GM18873 (cell line): ENCODE data around the gene ITGB5.

Source experiments
- ATAC-seq: cut with Tn5 transposase; IDR thresholded peaks from one replicate; pipeline ENCODE4 v1.9.1; 2021; ENCODE audit warnings: mild to moderate bottlenecking, moderate library complexity, moderate number of reproducible peaks; ENCODE audit not compliant: unreplicated experiment, low FRiP score

Gene ITGB5

DNA sequence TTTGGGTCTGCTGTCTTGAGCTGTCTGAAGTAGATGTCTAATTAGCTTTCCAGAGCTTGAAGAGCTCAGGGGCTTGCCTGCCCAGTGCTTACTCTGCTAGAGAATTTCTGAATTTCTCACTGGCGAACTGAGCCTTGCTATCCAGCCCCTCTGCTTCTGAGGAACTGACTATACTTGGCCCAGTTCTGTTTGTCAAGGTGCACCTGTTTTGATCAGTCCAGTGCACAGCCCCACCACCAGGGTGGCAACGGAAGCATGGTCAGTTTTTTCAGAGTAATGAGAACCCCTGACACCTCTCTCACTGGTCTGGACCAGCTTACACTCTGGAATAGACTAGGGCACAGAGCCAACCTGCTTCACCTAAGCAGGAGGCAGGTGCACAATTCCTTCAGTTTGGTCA lies 25.2 kb downstream of the ITGB5 start:
- ATAC-seq: no peak

GRCh38 chr3:124861041-124861440 lies 26.1 kb downstream of the ITGB5 start:
- no peak for ATAC-seq

DNA sequence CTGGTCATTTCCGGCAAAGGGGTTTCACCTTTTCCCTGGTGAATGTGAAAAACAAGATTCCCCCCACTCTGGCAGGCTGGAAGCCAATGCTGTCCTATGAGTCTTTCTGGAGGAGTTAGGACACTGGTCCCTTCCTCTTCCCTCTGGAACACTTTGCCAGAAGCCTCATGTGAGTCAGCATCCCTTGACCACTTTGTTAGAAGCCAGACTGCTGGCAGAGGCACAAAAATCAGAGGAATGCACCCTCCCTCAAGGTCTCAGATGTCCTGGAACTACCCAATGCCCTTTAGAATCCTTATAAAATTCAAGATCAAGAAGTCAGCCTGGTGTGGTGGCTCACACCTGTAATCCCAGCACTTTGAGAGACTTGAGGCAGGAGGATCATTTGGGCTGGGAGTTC lies 26.6 kb downstream of the ITGB5 start:
- no peak for ATAC-seq

GRCh38 chr3:124859025-124859424 lies 28.1 kb downstream of the ITGB5 start:
- no peak for ATAC-seq

- ATAC-seq: no peak
Observed at GRCh38 chr3:124858275-124858674, 28.9 kb downstream of the ITGB5 start.

GRCh38 chr3:124856677-124857076 lies 30.5 kb downstream of the ITGB5 start:
- no peak for ATAC-seq

- ATAC-seq: no peak
Observed at GRCh38 chr3:124854009-124854408, 33.2 kb downstream of the ITGB5 start.

DNA sequence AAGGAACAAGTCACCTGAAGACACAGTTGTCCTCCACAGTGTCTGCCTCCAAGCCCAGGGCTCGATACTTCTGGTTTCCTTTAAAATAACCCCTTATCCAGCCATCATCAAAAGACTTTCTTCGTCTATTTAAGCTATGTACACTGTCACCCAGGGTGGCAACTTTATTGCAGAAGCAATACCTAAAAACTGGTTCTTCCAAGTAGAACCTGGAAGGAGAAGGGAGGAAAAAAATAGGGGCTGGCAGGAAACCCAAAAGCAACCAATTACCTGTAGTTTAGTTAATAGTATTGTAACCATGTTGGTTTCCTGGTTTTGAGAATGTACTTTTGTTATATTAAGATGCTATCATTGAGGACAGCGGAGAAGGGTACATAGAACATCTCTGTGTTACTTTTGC lies 33.7 kb downstream of the ITGB5 start:
- no peak for ATAC-seq

DNA sequence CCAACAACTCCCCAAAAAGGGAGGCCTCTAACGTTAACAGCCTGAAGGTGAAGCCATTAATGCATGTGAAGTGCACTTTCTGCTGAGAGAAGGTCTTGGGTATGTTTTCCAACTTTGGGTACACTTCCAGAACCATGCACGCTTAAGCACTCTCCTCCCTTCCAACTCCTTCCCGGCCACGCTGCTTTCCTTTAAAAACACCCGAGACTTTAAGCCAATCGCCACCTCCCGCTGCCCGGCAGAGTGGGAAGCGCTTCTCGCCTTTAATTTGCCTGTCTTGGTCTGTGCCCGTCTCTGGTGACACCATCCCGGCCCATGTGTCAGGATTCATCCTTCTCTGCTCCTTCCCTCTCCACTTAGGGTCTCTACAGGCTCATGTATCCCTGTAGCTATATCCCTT lies 35.3 kb downstream of the ITGB5 start:
- no peak for ATAC-seq

- ATAC-seq: no peak
Observed at GRCh38 chr3:124851136-124851535, 36.0 kb downstream of the ITGB5 start.

- no peak for ATAC-seq
Observed at GRCh38 chr3:124850633-124851032, 36.5 kb downstream of the ITGB5 start.

GRCh38 chr3:124850212-124850611 lies 37.0 kb downstream of the ITGB5 start:
- ATAC-seq: no peak

- no peak for ATAC-seq
Observed at GRCh38 chr3:124848300-124848699, 38.9 kb downstream of the ITGB5 start.

DNA sequence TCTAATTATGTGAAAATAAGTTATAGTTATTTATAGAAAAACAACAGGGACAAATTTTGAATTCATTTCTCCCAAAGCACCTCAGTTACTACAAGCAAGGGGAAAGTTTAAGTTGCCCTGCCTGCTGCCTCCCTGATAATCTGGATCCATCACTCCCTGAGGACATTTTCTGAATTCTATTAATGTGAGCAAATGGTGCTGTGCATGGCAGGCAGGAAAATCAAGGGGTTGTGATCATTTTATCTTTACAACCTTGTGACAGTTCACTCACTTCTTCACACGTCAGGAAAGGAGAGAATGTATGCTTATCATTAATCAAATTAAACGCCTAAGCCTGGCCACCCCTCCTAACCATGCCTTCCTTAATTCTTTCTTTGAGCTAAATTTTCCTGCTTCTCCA lies 39.3 kb downstream of the ITGB5 start:
- no peak for ATAC-seq

GRCh38 chr3:124847051-124847450 lies 40.1 kb downstream of the ITGB5 start:
- no peak for ATAC-seq

- no peak for ATAC-seq
Observed at GRCh38 chr3:124846189-124846588, 41.0 kb downstream of the ITGB5 start.

DNA sequence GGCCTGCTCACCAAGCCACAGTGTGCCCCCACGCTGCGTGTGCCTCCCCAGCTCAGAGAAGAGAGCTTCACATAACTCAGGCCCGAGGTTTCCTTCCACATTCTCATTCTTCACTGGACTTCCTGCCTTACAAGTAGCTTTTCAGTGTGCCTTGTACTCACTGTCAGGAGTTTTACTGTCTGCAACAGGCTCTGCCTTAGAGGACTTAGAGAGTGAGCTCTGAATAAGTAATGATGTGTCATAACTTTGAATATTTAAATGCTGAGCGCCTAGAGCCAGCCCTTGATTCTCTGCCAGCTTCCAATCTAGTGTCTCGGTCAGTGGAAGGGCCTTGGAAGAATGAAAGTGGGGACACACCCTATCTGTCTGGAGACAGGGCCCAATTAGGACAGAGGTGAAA lies 41.8 kb downstream of the ITGB5 start:
- no peak for ATAC-seq

DNA sequence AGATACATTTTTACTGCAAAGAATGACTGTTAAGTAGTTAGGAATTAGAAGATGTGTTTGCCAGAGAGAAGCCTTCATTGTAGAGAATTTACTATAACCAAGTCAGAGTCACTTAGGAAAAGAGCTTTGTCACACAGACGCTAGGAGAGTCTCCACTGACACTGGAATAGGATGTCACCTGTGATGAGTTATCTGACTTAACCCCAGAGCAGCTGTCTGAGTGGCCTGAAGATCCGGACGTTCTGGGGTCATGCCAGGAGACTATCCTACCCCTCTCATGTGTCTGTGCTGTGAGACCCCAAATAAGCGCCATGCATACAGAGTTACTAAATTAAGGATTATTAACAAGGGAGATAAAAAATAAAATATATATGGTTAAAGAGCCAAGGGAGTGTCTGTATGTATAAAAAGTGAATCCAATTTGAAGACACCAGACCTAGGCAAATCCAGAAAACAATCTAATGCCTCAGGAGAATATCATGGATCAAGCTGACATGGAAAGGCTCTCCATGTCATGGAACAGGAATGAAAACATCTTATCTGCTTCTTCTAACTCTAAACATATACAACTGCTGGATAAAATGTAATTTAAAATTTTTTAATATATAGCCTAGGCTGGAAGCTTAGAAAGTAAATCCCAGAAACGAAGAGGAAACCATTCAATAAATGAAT lies 43.5 kb downstream of the ITGB5 start:
- ATAC-seq: no peak

GRCh38 chr3:124843047-124843446 lies 44.1 kb downstream of the ITGB5 start:
- ATAC-seq: no peak

GRCh38 chr3:124841517-124841916 lies 45.6 kb downstream of the ITGB5 start:
- ATAC-seq: no peak

DNA sequence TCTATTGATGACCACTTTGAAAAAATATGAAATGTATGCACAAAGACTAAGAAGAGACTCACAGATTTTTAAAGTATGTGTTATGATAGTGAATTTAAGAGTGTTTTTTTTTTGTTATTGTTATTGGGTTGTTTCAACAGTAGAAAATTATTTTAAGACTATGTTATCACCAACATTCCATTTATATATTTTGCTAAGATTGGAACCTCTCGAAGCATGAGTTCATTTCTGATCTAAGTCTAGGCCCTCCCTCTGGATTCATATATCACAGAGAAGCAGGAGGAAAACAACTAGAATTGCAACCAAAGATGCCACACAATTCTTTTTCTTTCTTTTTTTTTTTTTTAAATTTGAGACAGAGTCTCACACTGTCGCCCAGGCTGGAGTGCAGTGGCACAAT lies 46.8 kb downstream of the ITGB5 start:
- ATAC-seq: no peak

- ATAC-seq: no peak
Observed at GRCh38 chr3:124839896-124840295, 47.3 kb downstream of the ITGB5 start.

GRCh38 chr3:124838963-124839362 lies 48.2 kb downstream of the ITGB5 start:
- ATAC-seq: no peak
